ENCODE results near the gene SFTPD.
"Not testable (repeated sequence)": the region's sequence is repeated elsewhere in the genome, so short reads cannot be mapped to it uniquely, and the experiment has no call there.

SFTPD gene

DNA sequence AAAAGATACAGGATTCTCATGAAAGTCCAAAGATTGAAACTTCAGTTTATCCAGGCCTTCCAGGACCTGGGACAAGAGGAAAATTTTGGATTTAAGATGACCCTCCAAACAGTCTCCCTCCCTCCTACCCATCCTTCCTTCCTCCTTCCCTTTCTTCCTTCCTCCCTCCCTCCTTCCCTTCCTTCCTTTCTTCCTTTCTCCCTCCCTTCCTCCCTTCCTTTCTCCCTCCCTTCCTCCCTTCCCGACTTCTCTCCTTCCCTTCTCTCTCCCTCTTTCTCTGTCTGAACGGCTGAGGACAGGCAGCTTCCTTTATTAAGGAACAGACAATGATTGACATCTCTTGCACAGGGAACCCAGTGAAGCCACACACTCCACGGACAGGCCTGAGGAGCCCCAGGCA is 23.3 kb downstream of the SFTPD start:
- DNase-seq, result no peak

- no peak for DNase-seq
Observed at GRCh38 chr10:79923669-79924068, 25.2 kb downstream of the SFTPD start.

DNA sequence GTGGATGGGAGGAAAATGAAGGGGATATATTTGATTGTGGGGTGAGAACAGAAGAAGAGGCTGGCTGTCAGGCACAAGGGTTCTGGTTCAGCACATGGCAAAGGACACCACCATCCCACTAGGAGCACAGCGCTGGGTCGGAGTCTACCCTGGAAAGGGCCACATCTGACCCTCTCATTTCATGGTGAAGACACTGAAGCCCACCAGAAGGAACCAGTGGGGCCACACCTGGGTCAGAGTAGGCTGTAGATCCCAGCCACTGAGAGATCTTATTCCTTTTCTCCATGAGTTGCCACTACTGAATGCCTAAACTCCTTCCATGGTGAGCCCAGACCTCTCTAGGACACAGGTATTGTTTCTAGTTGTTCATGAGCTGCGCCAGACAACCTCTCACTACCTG is 25.8 kb downstream of the SFTPD start:
- no peak for DNase-seq

DNA sequence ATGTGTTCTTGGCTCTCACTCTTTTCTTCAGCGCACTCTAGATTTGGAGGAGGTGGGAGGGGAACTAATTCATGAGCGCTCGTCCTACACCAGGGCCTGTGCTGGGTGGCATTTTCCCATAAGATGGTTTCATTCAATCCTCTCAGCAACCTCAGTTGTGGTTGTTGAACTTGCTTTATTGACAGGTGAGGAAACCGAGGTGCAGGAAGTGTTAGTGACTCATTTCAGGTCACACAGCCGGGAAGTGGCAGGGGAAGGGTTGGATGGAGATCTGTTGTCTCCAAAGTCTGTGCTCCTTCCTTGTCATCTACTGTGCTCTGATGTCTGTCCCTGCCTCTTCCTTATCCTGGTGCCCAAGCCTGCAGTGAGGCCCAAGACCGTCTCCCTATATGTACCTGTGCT is 26.9 kb downstream of the SFTPD start:
- not testable (repeated sequence) for DNase-seq

GRCh38 chr10:79915838-79916237 is 33.1 kb downstream of the SFTPD start:
- DNase-seq, result not testable (repeated sequence)

- DNase-seq, result not testable (repeated sequence)
Observed at GRCh38 chr10:79914512-79914911, 34.4 kb downstream of the SFTPD start.

DNA sequence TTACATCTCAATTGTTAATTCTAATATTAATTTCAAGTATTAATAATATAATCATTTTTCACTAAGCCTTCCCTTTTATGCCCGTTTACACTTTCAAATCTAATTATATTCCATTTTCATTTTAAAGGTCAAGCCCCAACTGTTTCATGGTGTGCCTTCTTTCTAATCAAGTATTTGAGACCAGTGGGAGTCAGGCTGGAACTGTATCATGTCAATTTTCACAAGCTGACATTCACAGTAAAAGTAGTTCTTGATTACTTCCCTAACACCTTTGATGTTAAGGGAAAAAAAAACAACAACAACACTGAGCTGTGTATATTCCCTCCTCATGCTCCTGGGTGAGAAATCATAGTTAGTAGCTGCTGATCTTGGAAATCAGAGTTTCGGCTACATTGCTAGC is 38.1 kb downstream of the SFTPD start:
- DNase-seq, result no peak

GRCh38 chr10:79910344-79910743 is 38.6 kb downstream of the SFTPD start:
- DNase-seq, result no peak

GRCh38 chr10:79905322-79906314 is 43.3 kb downstream of the SFTPD start:
- no peak for DNase-seq

- no peak for DNase-seq
Observed at GRCh38 chr10:79904671-79905321, 44.1 kb downstream of the SFTPD start.

GRCh38 chr10:79901571-79901970 is 47.3 kb downstream of the SFTPD start:
- not testable (repeated sequence) for DNase-seq

DNA sequence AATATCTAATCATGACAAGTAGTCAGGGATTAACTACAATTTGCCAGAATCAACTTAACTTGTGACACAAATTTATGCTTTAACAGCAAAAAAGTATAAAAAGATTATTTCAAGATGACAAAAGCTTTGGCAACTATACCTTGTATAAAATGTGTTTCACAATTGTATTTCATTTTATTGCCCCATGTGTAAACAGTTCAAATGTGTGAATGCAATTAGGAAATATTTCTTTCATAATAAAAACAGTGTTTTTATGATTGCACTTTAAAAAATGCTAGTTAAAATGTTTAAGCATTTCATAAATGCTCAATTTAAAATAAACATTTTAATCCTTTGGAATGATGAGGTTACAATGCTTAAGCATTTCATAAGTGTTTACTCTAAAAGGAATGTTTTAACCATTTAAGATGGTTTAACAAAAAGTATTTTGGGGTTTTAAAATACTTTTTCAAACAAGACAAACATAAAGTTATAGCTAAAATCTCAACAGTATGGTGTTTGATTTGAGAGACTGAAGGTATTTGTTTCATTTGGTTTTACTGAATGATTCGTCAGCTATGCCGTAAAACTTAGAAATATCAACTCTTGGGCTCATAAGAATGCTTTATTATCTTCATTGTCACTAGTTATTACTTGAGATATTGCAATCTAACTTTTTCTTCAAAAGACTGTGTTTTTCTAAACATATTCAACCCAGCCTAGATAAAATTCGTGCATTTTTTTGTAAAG is 50.1 kb downstream of the SFTPD start:
- DNase-seq, result no peak

DNA sequence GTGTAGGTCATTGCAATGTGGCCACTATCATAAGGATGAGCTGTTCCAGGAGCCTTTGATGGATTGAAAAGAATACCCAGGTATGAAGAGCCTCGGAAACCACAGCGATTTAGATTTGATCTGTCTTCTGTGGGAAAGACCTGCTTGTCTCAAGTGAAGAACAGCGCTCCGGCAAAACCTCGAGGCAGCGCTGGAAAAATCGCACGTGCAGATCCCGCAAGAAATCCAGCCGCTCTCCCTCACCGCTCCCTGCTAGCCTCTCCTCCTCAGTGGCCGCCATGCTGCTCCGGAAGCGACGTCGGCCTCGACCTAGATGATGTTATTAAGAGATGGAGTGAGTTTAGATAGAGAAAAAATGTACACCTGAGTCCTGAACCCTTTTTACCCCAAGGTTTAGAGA is 56.0 kb downstream of the SFTPD start:
- not testable (repeated sequence) for DNase-seq

DNA sequence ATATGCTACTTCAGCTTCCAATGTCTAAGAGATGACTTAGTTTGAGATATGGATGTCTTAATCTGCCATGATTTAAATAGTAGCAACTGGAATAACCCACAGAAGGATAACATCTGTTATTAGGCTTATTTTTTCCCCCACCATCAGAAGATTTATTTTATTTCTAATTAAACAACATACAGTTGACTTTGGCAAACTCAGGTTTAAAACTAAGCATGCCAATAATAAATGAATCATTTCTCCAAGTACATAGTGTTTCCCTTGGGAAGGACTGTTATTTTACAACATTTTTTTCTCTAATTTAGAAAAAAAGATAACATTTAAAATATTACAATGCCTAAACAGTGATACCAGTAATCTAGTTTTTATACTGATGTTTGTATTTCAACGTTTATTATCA is 58.4 kb downstream of the SFTPD start:
- no peak for DNase-seq

- not testable (repeated sequence) for DNase-seq
Observed at GRCh38 chr10:79888984-79889383, 59.9 kb downstream of the SFTPD start.

All from cerebellar nuclear complex (tissue), 1 donor.